Stomach (tissue), 9 donors: Measurements from ENCODE around the gene CYP27A1. TPM values are rescaled to one million over a fixed set of nuclear protein-coding genes. Genes with fewer than 3 reads are reported as not detected.

Experiments
- DNase-seq, 2 donors: peaks; one replicate each; pipeline versions ENCODE4 v3.0.0 to v3.0.0-alpha.2; 2013 to 2019
- H3K27ac ChIP-seq, 5 donors: fragments of 200-600 bp in 4 of 5; sonication (generic) in 4 of 5; one replicate each; pipeline ENCODE4 v1.5.1; 2013 to 2019; ENCODE audit warnings: mild to moderate bottlenecking in 1 of 5, moderate library complexity in 1 of 5
- H3K27me3 ChIP-seq, 3 donors: fragments of 200-600 bp; sonication (generic); one replicate each; pipeline ENCODE4 v1.5.1; 2017 to 2019; ENCODE audit warnings: mixed run types in 1 of 3
- H3K36me3 ChIP-seq, 4 donors: fragments of 200-600 bp; sonication (generic); 1 replicate in 3 of 4; 2 replicates in 1 of 4; pipeline ENCODE4 v1.5.1; 2016 to 2019
- H3K4me1 ChIP-seq, 4 donors: fragments of 200-600 bp; sonication (generic); one replicate each; pipeline ENCODE4 v1.5.1; 2016 to 2019
- H3K4me3 ChIP-seq, 4 donors: fragments of 200-600 bp; sonication (generic) in 3 of 4; one replicate each; pipeline ENCODE4 v1.5.1; 2016 to 2019; ENCODE audit warnings: mild to moderate bottlenecking in 1 of 4
- H3K9me3 ChIP-seq, 4 donors: fragments of 200-600 bp; sonication (generic); one replicate each; pipeline ENCODE4 v1.5.1; 2016 to 2019
- CTCF ChIP-seq, 7 experiments: fragments of 450-650 bp in 4 of 7; fragments of 200-600 bp in 3 of 7; sonication (generic) in 3 of 7; IDR thresholded peaks; one replicate each; pipeline ENCODE4 v1.5.1; 2016 to 2019; ENCODE audit warnings: antibody characterized with exemption in 7 of 7, control low read depth in 2 of 7, mild to moderate bottlenecking in 1 of 7
- EP300 ChIP-seq: sonication (generic); formaldehyde crosslinking; IDR thresholded peaks from one replicate; pipeline ENCODE4 v1.6.1; 2017; ENCODE audit warnings: antibody characterized with exemption
- POLR2A ChIP-seq, 4 donors: fragments of 450-650 bp; IDR thresholded peaks; one replicate each; pipeline ENCODE4 v1.6.1; 2016; ENCODE audit warnings: antibody characterized with exemption in 4 of 4, control low read depth in 2 of 4, mild to moderate bottlenecking in 1 of 4, moderate library complexity in 1 of 4
- POLR2AphosphoS5 ChIP-seq, 3 donors: sonication (generic); formaldehyde crosslinking; IDR thresholded peaks; one replicate each; pipeline ENCODE4 v1.6.1; 2016; ENCODE audit warnings: antibody characterized with exemption in 3 of 3
- WGBS, 5 donors: extraction: QIAGEN DNeasy Blood & Tissue Kit in 3 of 5; methylation state at CpG; one replicate each; pipeline versions ENCODE4 v1.1.5 to v1.1.7; 2013 to 2018; 5-methylcytosine and 5-hydroxymethylcytosine counted together
- intact Hi-C: fragments of 100-400 bp; cut with DNase I; formaldehyde crosslinking; loops from one replicate; pipeline ENCODE4 v1.15.1; 2023; ENCODE audit warnings: low total_unique reads
- polyA plus RNA-seq, 3 donors: library from polyadenylated mRNA; stranded (reverse); fragments of 200-250 nt; gene quantifications; one replicate each; pipeline ENCODE4 v1.2.3, GENCODE V29; 2013
- total RNA-seq, 5 donors: library from RNA; depleted of rRNA; stranded (reverse); fragments of >200 nt; gene quantifications; one replicate each; pipeline versions ENCODE4 v1.1.0 to v1.2.3, GENCODE V29; 2014 to 2016
- donor health status: healthy with polysubstance abuse.
- donor health status: Bipolar disorder and iron deficiency.
- donor health status: healthy.

Gene CYP27A1
- total and polyA plus RNA-seq, 8 donors = 4.4 to 546 (median 13.6) TPM

GRCh38 chr2:218812096-218812815, 30.3 kb downstream of the CYP27A1 start:
- intact Hi-C loops = no loop called here
- TF ChIP-seq POLR2AphosphoS5 (IDR thresholded peaks at IDR 0.05) (no peak), POLR2A (IDR thresholded peaks at IDR 0.05) (no peak)

GRCh38 chr2:218812861-218813260, 30.9 kb downstream of the CYP27A1 start:
- intact Hi-C loops = no loop called here
- DNase-seq = no peak
- H3K27me3 ChIP-seq = no peaks in the 10 kb centered on the region
- H3K4me3 ChIP-seq = no peak overlapping the region
- WGBS, 5 donors = 83 to 97% (median 91%) methylated on average over 5 of the region's 5 CpGs
- peaks cover 0 to 50% (median 47%) of the 10 kb centered on the region in 4 donors for H3K36me3 ChIP-seq
- H3K4me1 ChIP-seq = peaks cover 0 to 7% (median 0%) of the 10 kb centered on the region in 4 donors
- H3K27ac ChIP-seq = no peak overlapping the region
- TF ChIP-seq EP300 = no peak
- no peak for TF ChIP-seq POLR2AphosphoS5 (IDR thresholded peaks at IDR 0.05)
- no peak for TF ChIP-seq POLR2A (IDR thresholded peaks at IDR 0.05)
- TF ChIP-seq CTCF (IDR thresholded peaks at IDR 0.05) = no peak
- no peaks in the 10 kb centered on the region for H3K9me3 ChIP-seq

More at GRCh38 chr2:218812096-218812815, 30.3 kb downstream of the CYP27A1 start:
- H3K36me3 ChIP-seq = peaks cover 0 to 50% (median 46%) of the 10 kb centered on the region in 4 donors
- no peak overlapping the region for H3K4me3 ChIP-seq
- H3K9me3 ChIP-seq = no peaks in the 10 kb centered on the region
- 92 to 98% (median 96%) methylated on average over 20 to 21 of the region's 21 CpGs for WGBS, 5 donors
- H3K27me3 ChIP-seq = no peaks in the 10 kb centered on the region
- DNase-seq = no peak
- no peak overlapping the region for H3K27ac ChIP-seq
- peaks cover 0 to 14% (median 0%) of the 10 kb centered on the region in 4 donors for H3K4me1 ChIP-seq

GRCh38 chr2:218813771-218814460, 32.0 kb downstream of the CYP27A1 start:
- 56 to 72% (median 61%) methylated on average over 11 of the region's 11 CpGs for WGBS, 5 donors
- intact Hi-C loops = no loop called here
- DNase-seq = peak in 1 of 2 donors; percentile 38
- Histone ChIP-seq H3K4me1 (peaks cover 0 to 4% (median 0%) of the 10 kb centered on the region in 4 donors), H3K9me3 (no peaks in the 10 kb centered on the region), H3K27me3 (no peaks in the 10 kb centered on the region), H3K4me3 (no peak overlapping the region), H3K27ac (no peak overlapping the region), H3K36me3 (peaks cover 0 to 61% (median 52%) of the 10 kb centered on the region in 4 donors)
- TF ChIP-seq POLR2AphosphoS5 (IDR thresholded peaks at IDR 0.05) (no peak), CTCF (IDR thresholded peaks at IDR 0.05) (no peak), POLR2A (IDR thresholded peaks at IDR 0.05) (no peak), EP300 (no peak)

GRCh38 chr2:218814540-218815243, 32.7 kb downstream of the CYP27A1 start:
- DNase-seq = no peak
- H3K4me1 ChIP-seq = peaks cover 0 to 4% (median 0%) of the 10 kb centered on the region in 4 donors
- H3K4me3 ChIP-seq = no peak overlapping the region
- H3K27me3 ChIP-seq = no peaks in the 10 kb centered on the region
- H3K36me3 ChIP-seq = peaks cover 0 to 67% (median 56%) of the 10 kb centered on the region in 4 donors
- TF ChIP-seq POLR2A (IDR thresholded peaks at IDR 0.05) = no peak
- TF ChIP-seq EP300 = no peak
- no peak for TF ChIP-seq CTCF (IDR thresholded peaks at IDR 0.05)
- no peak for TF ChIP-seq POLR2AphosphoS5 (IDR thresholded peaks at IDR 0.05)
- intact Hi-C loops = no loop called here
- 80 to 96% (median 90%) methylated on average over 10 to 13 of the region's 13 CpGs for WGBS, 5 donors
- no peaks in the 10 kb centered on the region for H3K9me3 ChIP-seq
- no peak overlapping the region for H3K27ac ChIP-seq
